SK-MEL-5 (cell line): Measurements from ENCODE around the gene SPEG. TPM values are rescaled to one million over a fixed set of nuclear protein-coding genes. Genes with fewer than 3 reads are reported as not detected.
"Not testable (repeated sequence)": the region's sequence is repeated elsewhere in the genome, so short reads cannot be mapped to it uniquely, and the experiment has no call there.

Experiments used
- DNase-seq: peaks from one replicate; pipeline ENCODE4 v3.0.0-alpha.2; 2016; ENCODE audit warnings: low read depth, low spot score
- in situ Hi-C: cut with HindIII; loops from 2 replicates; pipeline ENCODE4 v1.10.0; 2016; ENCODE audit warnings: low sequenced_read_pairs, high pct_unique_total_duplicates, low pct_unique_long_range_greater_than_20kb
- polyA plus RNA-seq, 2 experiments: library from polyadenylated mRNA; depleted of rRNA; stranded (reverse); fragments of >200 nt; gene quantifications; 2 replicates each; pipeline ENCODE4 v1.2.3, GENCODE V29; 2015
- total RNA-seq: library from RNA; depleted of rRNA; stranded (reverse); fragments of >200 nt; shearing (Covaris generic); gene quantifications from 2 replicates; pipeline ENCODE4 v1.2.3, GENCODE V29; 2014; rRNA removed

SPEG gene
- total RNA-seq, result 1.9 and 2.3 TPM in 2 replicates
- 5.8 and 9.5 TPM in 2 replicates for polyA plus RNA-seq (2015; cell fraction: cytosol; rRNA removed)
- 64.7 and 80.1 TPM in 2 replicates for polyA plus RNA-seq (2015; cell fraction: nucleus; rRNA removed)

DNA sequence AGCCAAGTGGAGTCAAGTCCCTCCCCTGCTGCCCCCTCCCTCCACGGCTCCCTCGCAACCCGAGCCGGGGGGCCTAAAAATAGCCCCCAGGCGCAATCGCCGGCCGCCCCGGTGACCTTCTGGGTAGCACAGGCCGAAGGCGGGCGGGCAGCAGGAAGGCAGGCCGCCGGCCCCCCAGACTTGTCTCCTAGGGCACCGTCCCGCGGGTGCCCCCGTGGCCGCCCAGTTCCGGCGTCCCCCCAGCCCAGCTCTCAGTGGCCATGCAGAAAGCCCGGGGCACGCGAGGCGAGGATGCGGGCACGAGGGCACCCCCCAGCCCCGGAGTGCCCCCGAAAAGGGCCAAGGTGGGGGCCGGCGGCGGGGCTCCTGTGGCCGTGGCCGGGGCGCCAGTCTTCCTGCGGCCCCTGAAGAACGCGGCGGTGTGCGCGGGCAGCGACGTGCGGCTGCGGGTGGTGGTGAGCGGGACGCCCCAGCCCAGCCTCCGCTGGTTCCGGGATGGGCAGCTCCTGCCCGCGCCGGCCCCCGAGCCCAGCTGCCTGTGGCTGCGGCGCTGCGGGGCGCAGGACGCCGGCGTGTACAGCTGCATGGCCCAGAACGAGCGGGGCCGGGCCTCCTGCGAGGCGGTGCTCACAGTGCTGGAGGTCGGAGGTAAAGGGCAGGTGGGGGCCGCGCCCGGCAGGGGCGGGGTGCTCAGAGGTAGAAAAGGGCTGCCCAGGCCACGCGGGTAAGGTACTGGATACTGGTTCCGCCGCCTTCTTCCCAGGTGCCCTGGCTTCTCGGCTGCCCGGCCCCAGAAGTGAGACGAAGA, at the start of gene SPEG:
SPEG (plus strand) TSS at position 126 of the 808 bp plus-strand sequence; CDS start at position 261, 135 bp downstream.
- in situ Hi-C loops, result no loop called here

DNA sequence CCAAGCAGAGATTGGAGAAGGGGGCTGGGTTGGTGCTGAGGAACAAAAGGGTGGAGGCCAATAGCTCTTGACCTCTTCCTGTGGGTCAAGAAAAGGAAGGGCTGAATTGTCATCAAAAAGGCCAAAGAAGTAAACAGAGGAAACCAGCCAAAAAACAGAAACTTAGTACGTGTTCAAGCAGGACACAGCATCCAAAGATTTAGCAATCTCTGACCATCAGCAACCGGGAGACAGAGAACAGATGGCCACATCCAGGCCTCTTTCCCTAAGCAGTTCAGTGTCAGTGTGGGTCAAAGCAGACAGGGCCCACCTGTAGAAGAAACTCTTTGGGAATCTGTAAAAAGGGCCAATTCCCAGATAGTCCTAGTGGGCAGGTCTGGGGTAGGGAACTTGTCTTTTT, 49.8 kb upstream of the SPEG start:
- in situ Hi-C loops, result no loop called here
- no peak for DNase-seq

More for the DNA sequence above, at the start of gene SPEG:
- DNase-seq, result no peak

DNA sequence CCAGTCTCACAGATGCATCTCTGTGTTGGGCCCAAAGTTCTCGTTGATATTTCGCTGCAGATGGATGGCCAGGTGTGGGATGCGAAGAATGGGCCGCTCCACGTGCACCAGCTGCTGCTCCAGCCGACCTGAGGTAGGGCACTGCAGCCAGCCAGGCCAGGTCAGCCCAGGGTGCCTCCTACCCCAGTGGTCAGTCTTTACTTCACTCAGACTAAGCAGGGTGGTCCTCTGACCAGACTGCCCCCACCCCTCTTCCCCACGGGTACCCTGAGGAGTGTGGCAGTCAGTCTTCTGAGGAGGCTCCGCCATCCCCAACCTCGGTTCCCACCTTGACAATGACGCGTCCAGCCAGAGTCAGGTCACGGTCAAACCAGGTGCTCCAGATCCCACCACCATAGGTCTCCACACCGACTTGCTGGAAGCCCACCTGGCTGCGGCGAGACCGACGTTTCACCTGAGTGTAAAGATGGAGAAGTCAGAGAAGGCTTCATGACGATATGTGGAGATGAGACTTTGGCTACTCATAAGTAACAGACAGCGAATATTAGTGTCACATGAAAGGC, 48.6 kb upstream of the SPEG start:
- DNase-seq, result no peak

DNA sequence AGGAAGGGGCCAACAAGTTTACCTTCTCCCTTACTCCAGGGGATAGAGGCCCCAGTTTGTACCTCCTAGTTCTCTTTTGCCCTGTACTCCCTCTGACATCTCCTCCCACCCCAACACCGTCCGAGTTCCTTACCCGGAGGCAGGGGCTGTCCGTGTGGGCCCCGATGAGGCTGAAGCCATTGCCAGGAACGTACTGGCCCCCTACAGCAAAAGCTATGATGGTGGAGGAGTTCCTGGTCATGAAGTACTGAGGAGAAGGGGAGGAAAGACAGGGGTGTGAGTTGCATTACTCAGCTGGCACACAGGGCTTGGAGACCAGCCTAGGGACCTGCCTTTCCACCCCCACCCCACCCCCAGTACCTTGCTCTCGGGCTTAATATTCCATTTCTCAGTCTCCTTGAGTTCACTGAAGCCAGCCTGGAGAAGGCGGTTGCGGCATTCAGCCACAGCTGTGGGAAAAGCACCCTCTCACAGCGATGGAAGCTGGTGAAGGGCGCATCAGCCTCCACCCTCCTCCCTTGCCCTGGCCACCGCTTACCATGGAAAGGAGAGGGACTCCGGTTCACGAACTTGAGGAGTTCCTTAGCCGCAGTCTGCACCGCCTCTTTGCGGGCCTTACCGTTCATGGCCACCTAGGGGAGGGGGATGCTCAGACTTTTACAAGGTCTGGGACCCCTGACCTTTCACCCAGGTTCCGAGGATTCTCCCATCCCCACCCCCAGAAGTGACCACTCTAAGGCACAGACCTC, 47.9 kb upstream of the SPEG start:
- in situ Hi-C loops, result no loop called here

More for the DNA sequence above, 48.6 kb upstream of the SPEG start:
- in situ Hi-C loops, result no loop called here

DNA sequence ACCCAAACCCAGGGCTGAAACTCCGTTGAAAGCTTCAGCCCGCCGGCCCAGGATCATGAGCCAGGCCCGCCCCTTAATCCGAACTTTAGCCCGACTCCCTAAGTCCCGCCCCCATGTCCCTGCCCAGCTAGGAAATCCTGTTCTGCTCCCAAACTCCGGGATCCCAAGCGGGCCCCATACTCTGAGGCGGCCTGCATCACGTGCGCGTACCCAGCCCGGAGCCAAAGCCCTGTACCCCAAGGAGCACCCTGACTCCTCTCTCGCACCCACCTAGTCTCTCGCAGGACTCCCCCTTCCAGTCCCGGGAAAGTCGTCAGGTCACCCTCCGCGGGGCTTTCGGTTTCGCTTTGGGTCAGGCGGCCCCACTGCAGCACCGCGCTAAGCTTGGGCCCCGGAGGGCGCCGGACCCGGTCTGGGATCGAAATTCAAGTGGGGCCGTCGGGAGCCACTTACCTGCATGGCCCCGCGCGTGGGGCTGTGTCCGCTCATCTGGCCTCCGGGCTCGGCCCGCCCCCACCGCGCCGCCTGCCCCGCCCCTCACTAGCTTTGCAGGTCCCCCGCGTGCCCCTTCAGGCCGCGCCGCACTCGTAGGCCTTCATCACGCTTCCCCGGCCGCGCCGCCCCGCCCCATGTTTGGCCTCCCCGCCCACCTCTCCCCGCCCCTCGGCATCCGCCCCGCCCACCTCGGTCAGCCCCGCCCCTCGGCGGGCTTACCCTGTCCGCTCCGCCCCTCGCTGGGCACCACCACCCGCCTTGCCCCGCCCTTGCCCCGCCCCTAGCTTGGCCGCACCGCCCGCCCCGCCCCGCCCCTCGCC, 47.1 kb upstream of the SPEG start, which contains the start of gene DNPEP:
DNPEP (minus strand) TSS at position 607 of the 815 bp plus-strand sequence; CDS start at position 489, 118 bp downstream.
- in situ Hi-C loops, result no loop called here
- peak; percentile 85 for DNase-seq

More for the DNA sequence above, 47.9 kb upstream of the SPEG start:
- DNase-seq, result no peak

DNA sequence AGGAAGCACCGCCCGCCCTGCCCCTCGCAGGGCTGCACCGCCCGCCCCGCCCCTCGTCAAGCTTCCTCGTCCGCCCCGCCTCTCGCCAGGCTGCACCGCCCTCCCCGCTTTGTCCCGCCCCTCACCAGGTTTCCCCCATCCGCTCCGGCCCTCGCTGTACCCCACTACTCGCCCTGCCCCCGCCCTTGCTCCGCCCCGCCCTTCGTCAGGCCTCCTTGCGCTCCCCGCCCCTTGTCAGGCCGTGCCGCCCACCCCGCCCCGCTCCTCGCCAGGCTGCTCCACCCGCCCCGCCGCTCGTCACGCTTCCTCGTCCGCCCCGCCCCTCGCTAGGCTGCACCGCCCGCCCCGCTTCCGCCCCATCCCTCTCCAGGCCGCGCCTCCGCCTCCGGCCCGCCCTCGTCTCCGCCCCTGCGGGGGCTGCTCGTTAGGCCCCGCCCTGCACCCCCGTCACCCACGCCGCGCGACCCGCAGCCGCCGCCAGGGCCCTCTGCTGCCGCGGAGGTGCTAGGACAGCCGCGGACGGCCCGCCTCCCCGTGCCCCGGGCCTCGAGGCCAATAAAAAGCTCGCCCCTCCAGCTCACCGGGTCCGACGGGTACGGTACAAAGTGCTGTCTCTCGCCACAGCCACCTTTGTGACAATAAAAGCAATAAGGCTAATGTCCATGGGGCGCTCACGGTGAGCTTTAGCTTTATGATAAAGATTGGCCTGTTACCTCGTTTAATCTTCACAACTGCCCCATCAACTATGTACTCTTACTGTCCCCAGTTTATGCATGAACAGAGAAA, 46.3 kb upstream of the SPEG start:
- peak; percentile 93 for DNase-seq
- in situ Hi-C loops, result no loop called here

DNA sequence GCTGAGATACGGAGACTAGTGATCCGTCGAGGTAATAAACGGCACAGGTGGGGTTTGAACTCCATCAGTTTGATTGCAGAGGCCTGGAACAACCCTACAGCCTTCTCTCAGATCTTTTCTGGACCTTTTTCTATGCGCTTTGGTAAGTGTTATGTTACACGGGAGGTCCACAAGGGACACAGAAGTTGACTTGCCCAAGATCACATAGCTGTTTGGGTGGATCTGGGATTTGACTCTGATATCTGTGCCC, 45.8 kb upstream of the SPEG start:
- in situ Hi-C loops, result no loop called here
- DNase-seq, result no peak

DNA sequence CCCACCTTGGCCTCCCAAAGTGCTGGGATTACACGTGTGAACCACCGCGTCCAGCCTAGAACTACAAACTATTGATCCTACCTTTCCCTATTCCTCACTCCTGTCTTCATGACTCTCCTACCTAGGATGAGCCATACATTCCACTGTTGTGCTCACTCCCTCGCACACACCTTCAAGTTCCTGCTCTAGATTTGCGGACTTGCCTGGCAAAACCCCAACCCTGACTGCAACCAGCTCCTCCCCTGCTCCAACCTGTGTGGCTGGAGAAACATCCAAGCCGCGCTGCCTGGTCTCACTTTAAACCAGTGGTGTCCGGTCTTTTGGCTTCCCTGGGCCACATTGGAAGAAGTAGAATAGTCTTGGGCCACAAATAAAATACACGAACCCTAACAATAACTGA, 41.9 kb upstream of the SPEG start:
- in situ Hi-C loops, result no loop called here
- DNase-seq, result no peak

DNA sequence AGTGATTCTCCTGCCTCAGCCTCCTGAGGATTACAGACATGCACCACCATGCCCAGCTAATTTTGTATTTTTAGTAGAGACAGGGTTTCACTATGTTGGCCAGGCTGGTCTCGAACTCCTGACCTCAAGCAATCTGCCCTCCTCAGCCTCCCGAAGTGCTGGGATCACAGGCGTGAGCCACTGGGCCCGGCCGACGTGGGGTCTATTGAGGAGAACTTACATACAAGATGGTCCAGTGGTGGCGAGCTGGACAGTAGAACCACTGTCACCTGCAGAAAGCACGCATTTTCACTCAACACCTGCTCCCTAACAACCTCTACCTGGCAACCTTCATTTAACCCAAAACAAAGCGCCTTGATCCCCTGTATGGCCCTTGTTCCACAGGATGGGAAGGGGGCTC, 39.6 kb upstream of the SPEG start:
- in situ Hi-C loops, DNase-seq: not testable (repeated sequence)

DNA sequence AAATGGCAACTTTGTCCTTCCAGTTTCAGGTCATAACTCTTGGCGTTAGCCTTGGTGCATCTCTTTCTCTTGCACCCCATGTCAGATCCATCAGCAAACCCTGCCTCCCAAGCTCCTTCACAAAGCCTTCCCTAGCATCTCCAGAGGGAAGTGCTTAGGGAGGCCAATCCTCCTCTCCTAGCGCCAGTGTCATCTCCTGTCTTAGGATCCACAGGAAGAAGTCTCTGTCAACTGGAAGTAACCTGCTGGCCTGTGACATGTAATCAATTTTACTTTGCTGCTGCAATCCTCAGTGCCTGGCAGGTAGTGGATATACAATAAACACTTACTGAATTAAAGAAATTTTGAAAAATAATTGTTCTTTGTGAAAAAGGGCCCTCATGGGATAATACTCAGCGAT, 39.0 kb upstream of the SPEG start:
- DNase-seq, result no peak
- in situ Hi-C loops, result no loop called here

DNA sequence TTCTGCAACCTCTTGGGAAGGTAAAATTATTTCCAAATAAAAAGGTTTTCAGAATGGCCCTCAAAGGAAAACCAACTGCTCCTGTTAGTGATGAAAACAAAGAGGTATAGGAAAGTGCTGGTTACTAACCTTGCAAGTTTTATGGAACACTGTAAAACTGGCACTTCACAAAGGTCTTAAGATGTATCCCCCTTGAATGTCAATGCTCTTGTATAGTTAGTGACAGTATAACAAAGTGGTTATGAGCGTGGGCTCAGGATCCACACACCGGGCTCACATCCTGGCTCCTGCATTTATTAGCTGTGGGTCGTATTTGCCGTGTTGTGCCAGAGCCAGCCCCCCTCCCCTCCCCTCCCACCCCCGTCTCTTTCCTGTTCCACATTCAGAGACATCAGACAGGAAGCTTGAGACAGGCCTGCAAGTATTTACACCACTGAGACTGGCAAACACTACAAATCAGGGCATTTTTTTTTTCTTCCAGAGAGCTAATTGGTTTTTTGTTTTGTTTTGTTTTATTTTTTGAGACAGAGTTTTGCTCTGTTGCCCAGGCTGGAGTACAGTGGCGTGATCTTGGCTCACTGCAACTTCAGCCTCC, 37.7 kb upstream of the SPEG start:
- no peak for DNase-seq
- in situ Hi-C loops, result no loop called here

DNA sequence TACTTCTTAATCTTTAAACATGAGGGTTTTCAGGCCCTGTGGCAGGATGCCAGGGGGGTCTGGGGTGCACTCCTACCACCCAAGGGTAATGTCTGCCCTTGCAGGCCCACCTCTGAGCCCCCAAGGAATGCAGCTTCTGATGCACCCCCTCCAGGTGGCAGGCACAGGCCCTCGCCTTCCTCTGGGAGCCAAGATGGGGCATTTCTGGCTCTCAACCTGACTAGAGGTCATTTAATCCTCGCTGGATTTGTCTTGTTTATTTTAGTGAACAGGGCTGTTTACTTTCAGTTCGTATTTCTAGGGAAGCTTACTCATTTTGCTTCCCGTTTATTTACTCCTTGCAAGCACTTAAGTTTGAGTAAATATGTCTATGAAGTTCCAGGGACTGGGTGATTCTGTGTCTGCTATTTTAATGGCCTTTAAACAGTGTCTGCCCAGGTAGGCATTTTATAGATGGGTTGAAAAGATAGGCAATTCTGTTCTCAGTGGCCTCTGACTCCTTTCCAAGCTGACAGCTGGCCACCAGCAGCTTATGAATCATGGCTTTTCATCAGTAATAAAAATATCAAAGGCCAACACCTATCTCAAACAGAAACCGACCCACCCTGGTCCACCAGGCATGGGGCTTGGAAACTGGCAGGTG, 35.8 kb upstream of the SPEG start:
- in situ Hi-C loops, result no loop called here
- DNase-seq, result no peak

DNA sequence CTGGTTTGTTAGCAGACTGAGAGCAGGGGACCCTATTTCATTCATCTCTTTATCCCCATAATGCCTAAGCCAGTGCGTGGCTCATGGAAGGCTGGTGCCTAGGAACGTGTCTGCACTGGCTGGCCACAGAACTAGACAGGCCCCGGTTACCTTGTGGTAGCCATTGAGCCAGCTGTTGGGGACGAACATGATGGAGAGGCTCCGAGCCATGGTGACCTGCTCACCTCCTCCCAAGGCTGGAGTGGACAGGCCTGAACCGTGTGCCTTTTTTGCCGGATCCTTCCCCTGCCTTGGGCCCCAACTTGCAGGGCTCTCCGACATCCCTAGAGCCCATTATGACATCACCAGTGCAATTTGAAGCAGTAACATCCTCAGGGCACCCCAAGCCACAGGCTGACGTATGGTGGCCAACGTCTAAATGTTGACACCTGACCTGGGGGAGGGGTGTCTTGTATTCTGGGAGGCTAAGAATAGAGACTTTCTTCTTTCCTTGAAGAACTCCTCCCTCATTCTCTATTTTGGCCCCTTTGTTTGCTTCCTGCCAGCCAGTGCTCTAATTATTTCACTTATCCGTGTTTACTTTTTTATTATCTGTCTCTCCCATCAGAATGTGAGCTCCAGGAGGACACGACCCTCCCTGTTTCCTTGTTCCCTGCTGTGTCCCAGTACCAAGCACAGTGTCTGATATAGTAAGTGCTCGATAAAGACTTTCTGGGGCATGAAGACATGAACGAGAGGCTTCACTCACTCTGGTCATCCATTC, 34.7 kb upstream of the SPEG start:
- DNase-seq, result no peak
- in situ Hi-C loops, result no loop called here

DNA sequence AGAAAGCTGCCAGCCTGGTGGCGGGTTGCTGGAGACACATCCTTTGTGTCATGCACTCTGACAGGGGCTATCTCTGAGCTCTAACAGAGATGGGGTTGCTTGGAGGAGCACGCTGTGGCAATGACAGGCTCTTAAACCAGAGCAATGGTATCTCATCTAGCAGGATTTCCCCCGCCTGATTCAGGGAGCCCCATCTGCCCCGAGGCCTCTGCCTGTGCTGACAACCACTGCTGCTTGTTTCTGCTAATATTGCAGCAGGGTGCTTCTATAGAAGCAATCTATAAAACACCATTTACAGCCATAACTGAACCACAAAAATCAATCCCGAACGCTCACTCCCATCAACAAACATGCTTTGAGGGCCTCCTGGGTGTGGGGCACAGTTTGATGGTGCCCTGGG, 34.1 kb upstream of the SPEG start:
- DNase-seq, result no peak
- in situ Hi-C loops, result no loop called here

DNA sequence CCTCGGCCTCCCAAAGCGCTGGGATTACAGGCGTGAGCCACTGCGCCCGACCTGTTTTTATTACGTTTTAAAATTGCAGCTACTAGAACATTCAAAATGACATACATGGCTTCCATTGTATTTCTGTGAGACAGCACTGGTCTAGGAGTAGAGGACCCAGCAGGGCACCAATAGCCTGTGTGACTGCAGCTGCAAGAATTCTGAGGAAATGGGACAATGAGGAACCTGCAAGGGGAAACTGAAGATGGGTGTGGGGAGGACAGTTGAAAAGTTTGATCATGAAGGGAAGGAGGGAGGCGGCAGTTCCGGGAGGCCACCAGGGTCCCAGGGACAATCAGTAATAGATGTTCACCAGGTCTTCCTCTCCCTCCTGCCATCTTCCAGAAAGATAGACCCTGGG, 33.0 kb upstream of the SPEG start:
- no peak for DNase-seq
- in situ Hi-C loops, result no loop called here
